Endodermal cell (in vitro differentiated cells): Measurements from ENCODE around the gene VGF. TPM values are rescaled to one million over a fixed set of nuclear protein-coding genes. Genes with fewer than 3 reads are reported as not detected.

Experiments used
- DNase-seq: peaks from one replicate; pipeline ENCODE4 v3.0.0-alpha.2; 2017
- H3K27ac ChIP-seq: 2 replicates; pipeline ENCODE4 v1.5.1; 2013; ENCODE audit warnings: mild to moderate bottlenecking, low read depth, low read length, moderate library complexity
- H3K27me3 ChIP-seq: 2 replicates; pipeline ENCODE4 v1.6.1; 2013; ENCODE audit warnings: mild to moderate bottlenecking, low read length, moderate library complexity; ENCODE audit not compliant: insufficient read depth, control insufficient read depth, poor library complexity, severe bottlenecking
- H3K36me3 ChIP-seq: 2 replicates; pipeline ENCODE4 v1.7.0; 2013; ENCODE audit warnings: mild to moderate bottlenecking, low read length, moderate library complexity; ENCODE audit not compliant: control insufficient read depth, insufficient read depth
- H3K4me1 ChIP-seq: one replicate; pipeline ENCODE4 v1.7.0; 2013; ENCODE audit warnings: low read length; ENCODE audit not compliant: control insufficient read depth, insufficient read depth
- H3K4me3 ChIP-seq: 2 replicates; pipeline ENCODE4 v1.5.1; 2013; ENCODE audit warnings: mild to moderate bottlenecking, low read length, moderate library complexity
- H3K9ac ChIP-seq: 2 replicates; pipeline ENCODE4 v1.6.1; 2013; ENCODE audit warnings: mild to moderate bottlenecking, low read length, moderate library complexity; ENCODE audit not compliant: poor library complexity, severe bottlenecking; ENCODE audit errors: extremely low read depth
- H3K9me3 ChIP-seq: 2 replicates; pipeline ENCODE4 v1.6.1; 2013; ENCODE audit warnings: mild to moderate bottlenecking, low read length, moderate library complexity; ENCODE audit not compliant: control insufficient read depth
- H3K27ac Mint-ChIP-seq: 2 replicates; pipeline ENCODE4 v1.8.0; 2020; ENCODE audit warnings: mixed read lengths
- H3K27me3 Mint-ChIP-seq: 2 replicates; pipeline ENCODE4 v1.8.0; 2021; ENCODE audit warnings: mild to moderate bottlenecking, mixed read lengths; ENCODE audit not compliant: insufficient read depth
- H3K36me3 Mint-ChIP-seq: 2 replicates; pipeline ENCODE4 v1.8.0; 2020; ENCODE audit warnings: low read depth, mixed read lengths
- H3K4me1 Mint-ChIP-seq: 2 replicates; pipeline ENCODE4 v1.8.0; 2020; ENCODE audit warnings: mixed read lengths
- H3K4me3 Mint-ChIP-seq: 2 replicates; pipeline ENCODE4 v1.8.0; 2020; ENCODE audit warnings: mild to moderate bottlenecking, moderate library complexity, mixed read lengths
- H3K9me3 Mint-ChIP-seq: 2 replicates; pipeline ENCODE4 v1.8.0; 2020; ENCODE audit warnings: mild to moderate bottlenecking, mixed read lengths
- CTCF ChIP-seq: fragments of 200-600 bp; sonication (generic); conservative IDR thresholded peaks from 2 replicates; pipeline ENCODE4 v1.5.0; 2021; ENCODE audit warnings: antibody characterized with exemption, mild to moderate bottlenecking
- WGBS, 2 experiments: methylation state at CpG; one replicate each; pipeline versions ENCODE4 v1.1.5 to v1.1.7; 2013; ENCODE audit warnings: missing lambda C conversion rate in 2 of 2, mixed read lengths in 1 of 2; ENCODE audit not compliant: insufficient coverage in 1 of 2, insufficient read length in 1 of 2; 5-methylcytosine and 5-hydroxymethylcytosine counted together
- total RNA-seq, 2 donors: library from RNA; stranded (reverse); fragmentation: NEBNext Ultra II Directional in 1 of 2; extraction: Animal tissue kit (Norgen Biotek cat#: 25700) in 1 of 2; gene quantifications; 2 replicates in 1 of 2; 3 replicates in 1 of 2; pipeline ENCODE4 v1.2.1, GENCODE V29; 2021

VGF gene
- total RNA-seq, 2 donors from 2014 or later: 2.8 TPM; not detected in 1

DNA sequence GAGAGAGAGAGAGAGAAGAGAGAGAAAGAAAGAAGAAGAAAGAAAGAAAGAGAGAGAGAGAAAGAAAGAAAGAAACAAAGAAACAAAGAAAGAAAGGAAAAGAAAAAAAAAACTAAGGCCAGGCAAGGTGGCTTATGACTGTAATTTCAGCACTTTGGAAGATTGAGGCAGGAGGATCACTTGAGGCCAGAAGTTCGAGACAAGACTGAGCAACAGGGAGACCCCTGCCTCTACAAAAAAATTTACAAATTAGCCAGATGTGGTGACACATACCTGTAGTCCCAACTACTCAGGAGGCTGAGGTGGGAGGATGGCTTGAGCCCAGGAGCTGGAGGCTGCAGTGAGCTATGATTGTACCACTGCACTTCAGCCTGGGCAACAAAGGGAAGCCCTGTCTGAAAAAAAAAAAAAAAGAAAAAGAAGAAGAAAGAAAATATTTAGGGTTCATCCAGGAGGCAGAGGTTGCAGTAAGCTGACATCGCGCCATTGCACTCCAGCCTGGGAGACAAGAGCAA, 35.7 kb downstream of the VGF start:
- H3K9ac ChIP-seq: no peak overlapping the region
- no peak overlapping the region for H3K4me3 ChIP-seq

GRCh38 chr7:101128040-101128834, 37.1 kb downstream of the VGF start:
- no peaks in the 10 kb centered on the region for H3K27me3 ChIP-seq
- H3K27me3 Mint-ChIP-seq: peaks cover 10% of the 10 kb centered on the region
- H3K9me3 Mint-ChIP-seq: peaks cover 10% of the 10 kb centered on the region
- TF ChIP-seq CTCF: no peak
- peaks cover 28% of the 10 kb centered on the region for H3K4me1 Mint-ChIP-seq
- no peak for DNase-seq
- no peak overlapping the region for H3K4me3 ChIP-seq
- no peaks in the 10 kb centered on the region for H3K36me3 Mint-ChIP-seq
- H3K9ac ChIP-seq: no peak overlapping the region
- 86 to 95% methylated on average over 11 to 14 of the region's 14 CpGs for WGBS, 2 experiments
- no peak overlapping the region for H3K27ac ChIP-seq
- H3K36me3 ChIP-seq: no peaks in the 10 kb centered on the region
- no peaks in the 10 kb centered on the region for H3K4me1 ChIP-seq
- no peak overlapping the region for H3K4me3 Mint-ChIP-seq
- no peaks in the 10 kb centered on the region for H3K9me3 ChIP-seq
- H3K27ac Mint-ChIP-seq: no peak overlapping the region

More for the DNA sequence above, 35.7 kb downstream of the VGF start:
- H3K27me3 ChIP-seq: no peaks in the 10 kb centered on the region
- H3K4me3 Mint-ChIP-seq: no peak overlapping the region
- 95 to 100% methylated on average over 1 to 3 of the region's 3 CpGs for WGBS, 2 experiments
- H3K9me3 Mint-ChIP-seq: peaks cover 10% of the 10 kb centered on the region
- no peak overlapping the region for H3K27ac ChIP-seq
- no peak for TF ChIP-seq CTCF
- no peaks in the 10 kb centered on the region for H3K36me3 Mint-ChIP-seq
- H3K27me3 Mint-ChIP-seq: peaks cover 14% of the 10 kb centered on the region
- H3K4me1 Mint-ChIP-seq: peaks cover 34% of the 10 kb centered on the region
- H3K36me3 ChIP-seq: no peaks in the 10 kb centered on the region
- no peak for DNase-seq
- no peaks in the 10 kb centered on the region for H3K4me1 ChIP-seq
- no peak overlapping the region for H3K27ac Mint-ChIP-seq
- no peaks in the 10 kb centered on the region for H3K9me3 ChIP-seq

GRCh38 chr7:101127460-101128039, 37.8 kb downstream of the VGF start:
- peak overlapping the region; percentile 64 for H3K4me3 ChIP-seq
- peaks cover 30% of the 10 kb centered on the region for H3K4me1 Mint-ChIP-seq

More at GRCh38 chr7:101127460-101128039, 37.8 kb downstream of the VGF start:
- H3K27me3 Mint-ChIP-seq: peaks cover 10% of the 10 kb centered on the region
- Histone ChIP-seq H3K36me3 (no peaks in the 10 kb centered on the region), H3K9me3 (no peaks in the 10 kb centered on the region), H3K27me3 (no peaks in the 10 kb centered on the region), H3K27ac (no peak overlapping the region), H3K9ac (no peak overlapping the region), H3K4me1 (peaks cover 2% of the 10 kb centered on the region)
- WGBS, 2 experiments: 60 to 74% methylated on average over 2 to 3 of the region's 3 CpGs
- H3K36me3 Mint-ChIP-seq: no peaks in the 10 kb centered on the region
- no peak for DNase-seq
- TF ChIP-seq CTCF: no peak
- peak overlapping the region; percentile 8 for H3K27ac Mint-ChIP-seq
- peaks cover 10% of the 10 kb centered on the region for H3K9me3 Mint-ChIP-seq
- peak overlapping the region; percentile 32 for H3K4me3 Mint-ChIP-seq
